Activated T-cell treated with anti-CD3 and anti-CD28 coated beads, Interleukin-2, amount 50 U/mL, for 48 hours (primary cell): Measurements from ENCODE around the gene IL1R1.

Experiments used
- DNase-seq, 2 experiments: peaks; one replicate each; pipeline ENCODE4 v3.0.0-alpha.2; 2020

Gene IL1R1

DNA sequence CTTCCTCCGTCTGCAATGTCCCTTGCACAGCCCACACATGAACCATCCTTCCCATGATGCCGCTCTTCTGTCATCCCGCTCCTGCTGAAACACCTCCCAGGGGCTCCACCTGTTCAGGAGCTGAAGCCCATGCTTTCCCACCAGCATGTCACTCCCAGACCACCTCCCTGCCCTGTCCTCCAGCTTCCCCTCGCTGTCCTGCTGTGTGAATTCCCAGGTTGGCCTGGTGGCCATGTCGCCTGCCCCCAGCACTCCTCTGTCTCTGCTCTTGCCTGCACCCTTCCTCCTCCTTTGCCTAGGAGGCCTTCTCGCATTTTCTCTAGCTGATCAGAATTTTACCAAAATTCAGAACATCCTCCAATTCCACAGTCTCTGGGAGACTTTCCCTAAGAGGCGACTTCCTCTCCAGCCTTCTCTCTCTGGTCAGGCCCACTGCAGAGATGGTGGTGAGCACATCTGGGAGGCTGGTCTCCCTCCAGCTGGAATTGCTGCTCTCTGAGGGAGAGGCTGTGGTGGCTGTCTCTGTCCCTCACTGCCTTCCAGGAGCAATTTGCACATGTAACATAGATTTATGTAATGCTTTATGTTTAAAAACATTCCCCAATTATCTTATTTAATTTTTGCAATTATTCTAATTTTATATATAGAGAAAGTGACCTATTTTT is 35.4 kb downstream of the IL1R1 start:
- no peak for DNase-seq

- no peak for DNase-seq
Measured at GRCh38 chr2:102179061-102179460, 36.5 kb downstream of the IL1R1 start.

GRCh38 chr2:102179788-102180686 is 37.5 kb downstream of the IL1R1 start:
- DNase-seq, result no peak

GRCh38 chr2:102180687-102180999 is 38.1 kb downstream of the IL1R1 start:
- no peak for DNase-seq

DNA sequence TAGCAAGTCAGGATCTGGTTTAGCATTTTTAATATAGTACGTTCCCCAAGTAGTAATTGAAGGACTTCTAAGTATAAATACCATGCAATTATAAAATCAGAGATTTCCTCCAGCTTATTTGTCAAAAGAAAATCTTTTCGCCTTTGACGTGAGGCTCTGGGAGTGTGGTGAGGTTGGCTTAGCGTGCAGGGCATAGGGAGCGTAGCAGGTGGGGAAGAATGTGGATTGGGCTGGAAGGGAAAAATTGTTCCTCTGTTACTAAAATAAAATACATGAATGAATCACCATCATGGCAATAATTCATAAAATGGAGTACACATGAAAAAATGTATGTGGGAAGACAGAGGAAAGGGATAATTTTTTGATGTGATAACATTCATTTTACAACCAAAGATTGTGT is 38.8 kb downstream of the IL1R1 start:
- no peak for DNase-seq

DNA sequence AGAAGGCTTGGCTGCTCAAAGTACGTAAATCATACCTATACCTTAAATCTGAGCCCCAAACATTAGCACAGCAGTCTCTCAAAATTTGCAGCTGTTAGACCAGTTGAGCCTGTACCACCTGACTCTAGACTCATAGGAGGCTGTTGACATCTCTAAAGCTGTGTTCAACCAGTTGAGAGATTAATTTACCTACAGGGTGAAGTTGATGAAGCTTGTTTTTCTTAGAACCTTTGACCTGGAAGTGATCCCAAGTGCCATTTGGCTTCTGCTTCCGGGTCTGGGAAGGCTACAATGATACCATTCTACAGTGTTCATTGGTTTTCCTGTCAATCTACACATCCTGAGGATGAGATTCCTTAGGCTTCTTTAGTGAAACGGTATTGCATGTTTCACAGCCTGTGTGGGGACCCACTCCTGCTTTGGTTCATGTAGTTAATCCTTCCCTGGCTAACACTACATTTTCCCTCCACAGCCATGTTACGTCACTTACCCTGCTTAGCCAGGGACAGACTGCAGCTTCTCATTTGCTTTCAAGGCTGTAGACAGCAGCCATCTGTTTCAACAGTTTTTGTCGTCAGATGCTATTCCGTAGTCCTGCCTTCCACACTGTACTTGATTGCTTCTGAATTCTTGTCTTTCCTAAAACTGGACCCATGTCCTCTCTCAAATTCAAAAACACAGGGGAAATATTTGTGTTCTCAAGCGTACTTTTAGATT is 39.5 kb downstream of the IL1R1 start:
- DNase-seq, result no peak

GRCh38 chr2:102184018-102184417 is 41.5 kb downstream of the IL1R1 start:
- no peak for DNase-seq

- DNase-seq, result no peak
Measured at GRCh38 chr2:102184568-102184967, 42.0 kb downstream of the IL1R1 start.

GRCh38 chr2:102185347-102185746 is 42.8 kb downstream of the IL1R1 start:
- DNase-seq, result no peak

- peak in 1 of 2 experiments; percentile 29 for DNase-seq
Measured at GRCh38 chr2:102186791-102187495, 44.4 kb downstream of the IL1R1 start, which contains the start of gene IL1RL2. TSS of gene IL1RL2 (plus strand) at chr2:102187023. CDS start at chr2:102187868, 845 bp downstream.

GRCh38 chr2:102187496-102188150 is 45.1 kb downstream of the IL1R1 start:
- DNase-seq, result peak; percentile 64 to 71

DNA sequence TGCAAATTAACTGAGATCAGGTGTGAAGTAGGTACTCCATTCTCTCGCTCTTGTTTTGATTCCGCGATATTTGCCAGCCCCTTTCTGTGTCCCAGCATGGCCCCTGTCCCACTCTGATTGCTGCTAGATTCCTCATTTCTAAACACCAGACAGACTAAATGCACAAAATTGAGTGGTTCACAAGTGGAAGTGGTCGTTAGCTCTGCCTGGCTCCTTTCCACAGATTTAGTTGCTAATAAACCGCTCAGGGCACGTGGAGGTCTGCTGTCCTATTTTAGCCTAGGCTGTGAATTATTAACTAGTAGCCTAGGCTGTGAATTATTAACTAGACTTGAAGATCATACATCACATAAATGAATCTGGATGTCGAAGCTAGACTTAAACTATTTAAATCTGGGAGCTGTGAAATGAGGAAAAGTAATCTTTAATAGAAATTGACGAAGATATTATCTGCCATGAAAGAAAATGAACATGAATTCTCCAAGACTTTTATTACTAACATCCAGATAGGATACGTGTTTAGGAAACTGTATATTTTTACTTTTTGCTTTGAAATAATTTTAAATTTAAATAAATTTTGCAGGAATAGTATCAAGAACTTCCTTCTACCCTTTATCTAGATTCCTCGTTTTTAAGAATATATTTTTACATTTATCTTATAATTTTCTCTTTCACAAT is 48.0 kb downstream of the IL1R1 start:
- DNase-seq, result no peak

DNA sequence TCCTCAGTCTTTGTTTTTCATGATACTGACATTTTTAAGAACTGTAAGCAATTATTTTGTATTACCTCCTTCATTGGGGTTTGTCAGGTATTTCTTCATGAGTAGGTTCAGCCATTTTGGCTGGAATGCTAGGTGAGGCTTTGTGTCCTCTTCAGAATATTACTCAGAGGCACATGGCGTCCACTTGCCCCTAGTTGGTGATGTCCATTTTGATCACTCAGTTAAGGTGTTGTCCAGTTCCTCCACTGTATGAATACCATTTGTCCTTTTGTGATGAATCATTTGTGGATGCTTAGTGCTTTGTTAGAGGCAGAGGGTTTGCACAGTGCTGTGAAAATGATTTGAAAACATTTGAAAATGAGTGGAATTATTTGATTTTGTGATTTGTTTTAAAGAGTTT is 49.0 kb downstream of the IL1R1 start:
- no peak for DNase-seq

GRCh38 chr2:102193074-102193473 is 50.5 kb downstream of the IL1R1 start:
- no peak for DNase-seq

DNA sequence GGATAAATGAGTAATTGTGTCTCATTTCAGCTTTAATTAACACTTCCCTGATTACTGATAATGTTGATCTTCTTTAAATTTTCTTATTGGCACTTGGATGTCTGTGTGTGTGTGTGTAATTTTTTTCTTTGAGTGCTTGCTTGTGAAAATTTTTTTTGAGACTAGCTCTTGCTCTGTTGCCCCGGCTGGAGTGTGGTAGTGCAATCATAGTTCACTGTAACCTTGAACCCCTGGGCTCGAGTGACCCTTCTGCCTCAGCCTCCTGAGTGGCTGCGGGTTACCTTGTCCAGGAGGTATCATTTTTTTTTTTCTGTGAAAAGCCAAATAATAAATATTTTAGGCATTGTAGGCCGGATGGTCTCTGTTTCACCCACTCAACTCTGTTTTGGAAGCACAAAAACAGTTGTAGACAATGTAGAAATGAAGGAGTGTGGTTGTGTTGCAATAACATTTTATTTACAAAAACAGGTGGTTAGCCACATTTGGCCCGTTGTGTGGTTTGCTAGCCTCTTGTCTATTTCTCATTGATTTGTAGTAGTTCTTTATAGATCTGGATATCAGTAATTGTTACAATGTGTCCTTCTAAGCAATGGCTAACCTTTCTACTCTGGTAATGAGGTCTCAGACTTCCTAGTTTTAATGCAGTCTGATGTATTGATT is 52.2 kb downstream of the IL1R1 start:
- DNase-seq, result no peak

DNA sequence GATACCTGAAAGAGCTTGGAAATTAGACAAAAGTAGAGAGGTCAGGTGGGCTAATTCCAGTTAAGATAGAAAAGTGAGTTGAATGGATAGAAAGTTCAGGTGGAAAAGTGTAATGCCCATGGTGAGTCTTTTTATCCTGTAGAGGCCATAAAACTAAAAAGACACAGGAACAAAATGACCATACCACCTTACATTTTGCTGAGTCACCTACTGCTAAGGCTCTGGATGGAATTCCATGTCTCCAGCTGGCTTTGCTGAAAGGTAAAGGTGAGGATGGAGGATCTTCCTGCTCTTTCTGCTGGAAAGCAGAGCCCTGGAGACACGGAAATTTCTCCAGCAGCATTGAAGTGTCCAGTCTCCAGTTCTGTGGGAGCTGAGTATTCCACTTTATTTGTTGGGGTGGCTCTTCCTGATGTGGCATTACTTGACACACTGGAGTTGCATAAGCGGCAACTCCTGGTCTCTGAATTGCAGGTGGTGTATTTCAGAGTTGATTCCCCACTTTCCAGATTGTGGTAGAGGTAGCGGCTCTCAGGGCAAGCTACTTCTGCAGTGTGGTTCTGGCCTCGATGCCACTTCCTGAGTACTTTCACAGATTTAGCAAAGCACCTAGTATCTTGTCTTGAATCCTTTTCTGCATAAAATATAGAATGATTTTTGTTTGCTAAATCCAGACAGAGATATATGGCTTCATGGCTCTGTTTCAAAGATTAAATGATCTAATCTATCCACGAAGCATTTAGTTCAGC is 55.0 kb downstream of the IL1R1 start:
- no peak for DNase-seq

GRCh38 chr2:102200539-102200938 is 58.0 kb downstream of the IL1R1 start:
- DNase-seq, result no peak

GRCh38 chr2:102204638-102205037 is 62.1 kb downstream of the IL1R1 start:
- no peak for DNase-seq

DNA sequence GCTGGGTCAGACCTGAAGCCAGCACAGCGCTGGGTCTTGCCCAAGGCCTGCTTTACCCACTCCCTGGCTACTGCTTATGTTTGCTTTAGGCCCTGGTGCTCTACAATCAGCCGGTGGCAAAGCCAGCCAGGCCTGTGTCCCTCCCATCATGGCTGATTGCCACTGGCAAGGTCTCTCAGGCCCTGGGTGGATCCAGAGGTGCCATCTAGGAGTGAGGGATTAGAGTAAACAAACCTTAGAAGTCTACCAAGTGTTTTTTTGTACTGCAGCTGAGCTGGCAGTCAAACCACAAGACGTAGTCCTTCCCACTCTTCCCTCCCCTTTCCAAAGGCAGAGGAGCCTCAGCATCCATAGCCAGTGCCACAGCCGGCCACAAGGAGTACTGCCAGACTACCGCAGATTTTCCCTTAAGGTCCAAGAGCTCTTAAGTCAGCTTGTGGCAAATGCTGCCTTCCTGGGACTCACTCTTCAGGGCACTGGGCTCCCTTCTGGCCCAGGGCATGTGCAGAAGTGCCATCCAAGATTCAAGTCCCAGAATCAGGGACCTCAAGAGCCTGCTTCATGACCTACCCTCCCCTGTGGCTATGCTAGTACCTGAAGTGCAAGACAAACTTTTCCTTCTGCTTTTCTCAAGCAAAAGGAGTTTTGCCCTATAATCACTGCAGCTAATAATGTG is 64.3 kb downstream of the IL1R1 start:
- no peak for DNase-seq

DNA sequence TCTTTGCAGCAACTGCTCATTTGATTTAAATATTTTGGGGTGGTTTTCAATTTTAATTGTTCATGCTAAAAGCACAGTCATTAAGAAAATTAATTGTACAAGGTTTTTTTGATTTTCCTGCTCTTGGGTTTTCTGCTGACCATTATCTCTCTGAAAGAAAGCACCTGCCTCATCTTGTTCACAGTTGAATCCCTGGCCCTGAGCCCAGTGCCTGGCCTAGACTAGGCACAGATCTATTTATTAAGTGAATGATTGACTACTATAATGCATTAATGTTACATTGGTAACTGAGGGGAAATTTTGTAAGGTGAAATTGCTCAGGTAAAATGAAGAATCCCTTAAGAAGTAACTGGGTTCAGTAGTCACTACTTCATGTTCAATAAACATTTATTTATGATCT is 66.2 kb downstream of the IL1R1 start:
- no peak for DNase-seq
